ENCODE results near the gene C21orf91.

Gene C21orf91

GRCh38 chr21:17797967-17798366 is 21.2 kb downstream of the C21orf91 start:
- no peak for DNase-seq (ENCODE audit: low read depth)

- DNase-seq (ENCODE audit: low read depth), result no peak
Measured at GRCh38 chr21:17796503-17796902, 22.7 kb downstream of the C21orf91 start.

- no peak for DNase-seq (ENCODE audit: low read depth)
Measured at GRCh38 chr21:17796037-17796403, 23.1 kb downstream of the C21orf91 start.

GRCh38 chr21:17795146-17796036 is 23.8 kb downstream of the C21orf91 start:
- no peak for DNase-seq (ENCODE audit: low read depth)

- no peak for DNase-seq (ENCODE audit: low read depth)
Measured at GRCh38 chr21:17794518-17795145, 24.5 kb downstream of the C21orf91 start.

GRCh38 chr21:17793246-17794123 is 25.7 kb downstream of the C21orf91 start:
- peak; percentile 64 for DNase-seq (ENCODE audit: low read depth)

- DNase-seq (ENCODE audit: low read depth), result no peak
Measured at GRCh38 chr21:17789656-17790055, 29.5 kb downstream of the C21orf91 start.

- DNase-seq (ENCODE audit: low read depth), result no peak
Measured at GRCh38 chr21:17789069-17789468, 30.1 kb downstream of the C21orf91 start.

GRCh38 chr21:17786851-17787181 is 32.3 kb downstream of the C21orf91 start:
- no peak for DNase-seq (ENCODE audit: low read depth)

GRCh38 chr21:17786071-17786850 is 32.9 kb downstream of the C21orf91 start:
- no peak for DNase-seq (ENCODE audit: low read depth)

- no peak for DNase-seq (ENCODE audit: low read depth)
Measured at GRCh38 chr21:17785403-17785788, 33.8 kb downstream of the C21orf91 start.

- DNase-seq (ENCODE audit: low read depth), result no peak
Measured at GRCh38 chr21:17784604-17785402, 34.4 kb downstream of the C21orf91 start.

- DNase-seq (ENCODE audit: low read depth), result no peak
Measured at GRCh38 chr21:17784180-17784598, 35.0 kb downstream of the C21orf91 start.

- DNase-seq (ENCODE audit: low read depth), result no peak
Measured at GRCh38 chr21:17783481-17784179, 35.5 kb downstream of the C21orf91 start.

- DNase-seq (ENCODE audit: low read depth), result no peak
Measured at GRCh38 chr21:17783003-17783402, 36.2 kb downstream of the C21orf91 start.

- DNase-seq (ENCODE audit: low read depth), result no peak
Measured at GRCh38 chr21:17782051-17782450, 37.1 kb downstream of the C21orf91 start.

GRCh38 chr21:17781524-17781923 is 37.6 kb downstream of the C21orf91 start:
- no peak for DNase-seq (ENCODE audit: low read depth)

- DNase-seq (ENCODE audit: low read depth), result no peak
Measured at GRCh38 chr21:17780539-17780938, 38.6 kb downstream of the C21orf91 start.

GRCh38 chr21:17779980-17780379 is 39.2 kb downstream of the C21orf91 start:
- no peak for DNase-seq (ENCODE audit: low read depth)

GRCh38 chr21:17779496-17779895 is 39.7 kb downstream of the C21orf91 start:
- no peak for DNase-seq (ENCODE audit: low read depth)

Data from EH (cell line).